ENCODE results near the gene NFE2L3. TPM values are rescaled to one million over a fixed set of nuclear protein-coding genes. Genes with fewer than 3 reads are reported as not detected.
"Not testable (repeated sequence)": the region's sequence is repeated elsewhere in the genome, so short reads cannot be mapped to it uniquely, and the experiment has no call there.

The NFE2L3 gene
- total RNA-seq, 1 experiment from 2014 or later = 12.4 TPM

- no peak for DNase-seq (ENCODE audit: extremely low read depth, low read depth)
Observed at GRCh38 chr7:26167303-26167934, 15.4 kb downstream of the NFE2L3 start.

GRCh38 chr7:26168458-26169023 is 16.5 kb downstream of the NFE2L3 start:
- no peak for DNase-seq (ENCODE audit: extremely low read depth, low read depth)

- no peak for DNase-seq (ENCODE audit: extremely low read depth, low read depth)
Observed at GRCh38 chr7:26169271-26169670, 17.3 kb downstream of the NFE2L3 start.

GRCh38 chr7:26170663-26171062 is 18.7 kb downstream of the NFE2L3 start:
- no peak for DNase-seq (ENCODE audit: extremely low read depth, low read depth)

GRCh38 chr7:26171601-26172000 is 19.6 kb downstream of the NFE2L3 start:
- DNase-seq (ENCODE audit: extremely low read depth, low read depth) = no peak

- no peak for DNase-seq (ENCODE audit: extremely low read depth, low read depth)
Observed at GRCh38 chr7:26172048-26172447, 20.1 kb downstream of the NFE2L3 start.

GRCh38 chr7:26175903-26176302 is 23.9 kb downstream of the NFE2L3 start:
- not testable (repeated sequence) for DNase-seq (ENCODE audit: extremely low read depth, low read depth)

- DNase-seq (ENCODE audit: extremely low read depth, low read depth) = not testable (repeated sequence)
Observed at GRCh38 chr7:26176696-26177095, 24.7 kb downstream of the NFE2L3 start.

- not testable (repeated sequence) for DNase-seq (ENCODE audit: extremely low read depth, low read depth)
Observed at GRCh38 chr7:26177269-26177668, 25.3 kb downstream of the NFE2L3 start.

- DNase-seq (ENCODE audit: extremely low read depth, low read depth) = no peak
Observed at GRCh38 chr7:26178272-26178960, 26.4 kb downstream of the NFE2L3 start.

- DNase-seq (ENCODE audit: extremely low read depth, low read depth) = no peak
Observed at GRCh38 chr7:26179422-26179821, 27.4 kb downstream of the NFE2L3 start.

GRCh38 chr7:26179826-26180497 is 28.0 kb downstream of the NFE2L3 start:
- no peak for DNase-seq (ENCODE audit: extremely low read depth, low read depth)

- DNase-seq (ENCODE audit: extremely low read depth, low read depth) = no peak
Observed at GRCh38 chr7:26180792-26181198, 28.8 kb downstream of the NFE2L3 start.

- no peak for DNase-seq (ENCODE audit: extremely low read depth, low read depth)
Observed at GRCh38 chr7:26181474-26182227, 29.7 kb downstream of the NFE2L3 start.

- DNase-seq (ENCODE audit: extremely low read depth, low read depth) = no peak
Observed at GRCh38 chr7:26182283-26182682, 30.3 kb downstream of the NFE2L3 start.

- DNase-seq (ENCODE audit: extremely low read depth, low read depth) = no peak
Observed at GRCh38 chr7:26182706-26183105, 30.7 kb downstream of the NFE2L3 start.

- DNase-seq (ENCODE audit: extremely low read depth, low read depth) = no peak
Observed at GRCh38 chr7:26183545-26184280, 31.7 kb downstream of the NFE2L3 start.

- not testable (repeated sequence) for DNase-seq (ENCODE audit: extremely low read depth, low read depth)
Observed at GRCh38 chr7:26184281-26185101, 32.5 kb downstream of the NFE2L3 start.

- no peak for DNase-seq (ENCODE audit: extremely low read depth, low read depth)
Observed at GRCh38 chr7:26185131-26185843, 33.3 kb downstream of the NFE2L3 start.

All from NCI-H460 (cell line).